GM19452 (cell line): Measurements from ENCODE around the gene TSEN15.
"Not testable (repeated sequence)": the region's sequence is repeated elsewhere in the genome, so short reads cannot be mapped to it uniquely, and the experiment has no call there.

Experiments
- ATAC-seq: cut with Tn5 transposase; IDR thresholded peaks from one replicate; pipeline ENCODE4 v1.9.1; 2021; ENCODE audit not compliant: unreplicated experiment

The TSEN15 gene

DNA sequence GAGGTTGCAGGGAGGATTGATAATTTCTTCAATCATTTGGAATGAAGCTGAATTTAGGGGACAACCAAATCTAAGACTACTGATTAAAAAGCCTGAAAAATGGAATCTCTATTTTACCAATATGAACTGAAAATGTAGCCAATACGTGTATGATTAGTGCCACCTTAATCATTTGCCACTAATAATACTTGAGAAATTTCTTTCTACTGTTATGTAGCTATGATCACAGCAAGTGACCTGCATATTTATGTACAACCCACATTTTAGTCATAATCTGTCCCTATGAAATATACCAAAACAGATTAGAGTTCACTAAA, 20.5 kb upstream of the TSEN15 start:
- no peak for ATAC-seq

GRCh38 chr1:184031409-184032107, 20.0 kb upstream of the TSEN15 start:
- ATAC-seq = no peak

DNA sequence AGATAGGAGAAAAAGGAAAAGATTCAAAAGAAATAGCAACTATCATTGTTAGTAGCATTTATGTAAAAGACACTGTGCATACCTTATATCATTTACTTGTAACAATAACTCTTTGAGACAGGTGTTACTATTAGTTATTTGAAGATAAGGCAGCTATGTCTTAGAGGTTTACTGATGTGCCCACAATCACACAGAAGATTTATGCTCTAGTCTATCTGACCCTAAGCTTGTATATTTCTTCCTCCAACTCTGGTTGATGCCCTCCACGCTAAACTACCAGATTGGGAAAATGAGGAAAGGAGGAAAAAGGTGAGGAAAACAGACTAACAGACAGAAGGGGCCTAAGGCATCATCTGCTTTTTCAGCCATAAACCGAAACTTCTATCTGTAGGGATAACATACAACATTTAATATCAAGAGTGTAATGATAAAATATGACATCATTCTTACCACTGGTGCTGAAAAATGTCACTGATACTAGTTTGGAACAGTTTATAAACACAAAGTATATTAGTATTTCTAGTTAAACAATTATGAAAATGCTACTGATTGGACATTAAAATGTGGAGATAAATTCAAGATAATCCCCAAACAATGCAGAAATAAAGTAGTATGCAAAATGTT, 19.1 kb upstream of the TSEN15 start:
- ATAC-seq = no peak

DNA sequence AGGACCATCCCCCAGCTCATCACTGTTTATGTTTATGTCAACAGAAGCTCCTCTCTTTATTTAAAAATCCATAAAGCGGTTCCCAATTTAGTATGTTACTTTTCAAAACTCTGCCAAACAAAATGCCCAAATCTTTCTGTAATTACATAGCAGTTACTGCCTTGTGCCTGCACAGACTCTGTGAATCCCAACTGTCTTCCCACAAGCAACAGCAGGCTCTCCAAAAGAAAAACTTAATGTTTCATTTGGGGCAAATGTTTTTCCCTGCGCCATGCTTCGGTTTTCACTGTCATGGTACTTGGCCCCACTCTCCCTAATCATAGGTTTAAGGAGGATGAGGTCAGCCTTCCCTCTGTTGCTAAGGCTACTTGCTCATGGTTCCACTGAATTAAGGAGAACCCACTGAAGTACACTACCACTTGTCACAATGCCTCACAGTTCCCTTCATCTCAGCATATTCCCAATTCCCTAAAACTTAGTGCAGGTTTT, 18.6 kb upstream of the TSEN15 start:
- no peak for ATAC-seq

DNA sequence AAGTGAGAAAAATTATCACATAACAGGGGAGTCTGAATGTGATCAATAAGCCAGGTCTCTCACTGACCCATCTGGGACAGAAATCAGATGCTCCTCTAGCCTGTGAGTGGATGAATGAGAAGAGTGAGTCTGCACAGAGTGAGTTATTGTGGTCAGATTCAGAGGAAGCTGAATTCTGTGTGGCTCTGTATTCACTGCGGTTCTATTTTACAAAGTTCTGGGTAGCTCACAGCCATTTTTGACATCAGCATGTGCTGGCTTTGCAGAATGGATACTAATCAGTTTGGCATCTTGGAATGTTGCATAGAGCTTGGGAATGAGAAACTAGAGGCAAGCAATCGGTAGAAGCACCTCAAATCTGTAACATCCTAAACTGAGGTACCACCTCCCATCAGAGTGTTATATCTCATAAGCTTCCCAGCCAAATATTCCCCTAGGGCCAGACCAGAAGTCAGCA, 17.8 kb upstream of the TSEN15 start:
- ATAC-seq = no peak

GRCh38 chr1:184034761-184035379, 16.7 kb upstream of the TSEN15 start:
- ATAC-seq = no peak

DNA sequence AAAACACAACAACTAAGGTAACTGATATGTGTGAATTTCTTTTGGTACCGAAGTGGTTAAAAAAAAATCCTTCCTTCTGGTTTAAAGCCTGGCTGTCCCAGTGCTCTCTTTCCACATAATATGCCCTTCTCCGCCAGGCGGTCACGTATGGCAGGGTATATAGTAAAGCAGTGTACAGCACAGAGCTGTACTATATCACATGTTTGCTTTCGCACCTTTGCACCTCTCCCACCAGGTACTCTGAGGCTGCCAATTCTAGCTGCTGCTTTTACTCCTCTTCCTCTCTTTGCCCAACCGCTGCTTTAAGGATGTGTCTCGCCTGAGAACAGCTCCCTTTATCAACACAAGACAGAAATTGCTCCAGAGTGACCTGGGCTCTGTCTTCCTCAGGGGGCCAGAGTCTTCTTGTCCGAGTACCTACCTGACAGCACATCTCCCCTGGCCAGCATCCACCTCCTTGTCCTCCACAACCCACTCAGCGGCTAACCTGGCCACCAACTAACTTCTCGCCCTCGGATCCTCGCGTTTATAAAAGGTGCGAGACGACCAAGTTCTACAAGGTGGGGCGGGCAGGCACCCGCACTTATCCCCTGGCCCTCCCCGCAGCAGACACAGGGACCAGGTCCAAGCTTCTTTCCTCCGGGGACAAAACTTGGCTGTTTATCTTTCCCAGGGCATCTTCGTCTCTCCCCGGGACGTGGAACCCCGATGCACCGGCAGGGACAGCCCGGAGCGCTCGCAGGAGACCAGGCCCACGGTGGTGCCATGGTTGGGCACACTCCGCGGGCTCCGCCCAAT, 15.6 kb upstream of the TSEN15 start:
- peak; percentile 12 for ATAC-seq

DNA sequence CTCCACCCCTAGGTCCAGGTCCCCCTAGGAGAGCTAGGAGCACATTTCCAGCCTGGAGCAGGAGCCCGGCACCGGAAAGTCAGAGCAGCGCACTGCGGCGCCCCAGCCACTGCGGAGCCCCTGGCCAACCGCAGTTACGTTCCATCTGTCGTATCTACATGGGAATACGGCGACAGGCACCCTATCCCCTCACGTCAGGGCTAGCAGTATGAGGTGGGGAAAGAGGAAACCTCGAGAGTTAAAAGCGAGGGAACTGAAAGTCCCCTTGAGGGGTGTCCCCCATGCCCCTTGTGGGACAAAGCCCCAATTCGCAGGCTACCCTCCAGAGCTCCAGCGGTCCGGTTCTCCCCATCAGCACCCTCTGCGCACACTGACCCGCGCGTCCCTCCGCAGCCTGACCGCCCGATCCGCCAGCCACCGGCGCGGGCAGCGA, 15.0 kb upstream of the TSEN15 start:
- peak; percentile 23 for ATAC-seq

DNA sequence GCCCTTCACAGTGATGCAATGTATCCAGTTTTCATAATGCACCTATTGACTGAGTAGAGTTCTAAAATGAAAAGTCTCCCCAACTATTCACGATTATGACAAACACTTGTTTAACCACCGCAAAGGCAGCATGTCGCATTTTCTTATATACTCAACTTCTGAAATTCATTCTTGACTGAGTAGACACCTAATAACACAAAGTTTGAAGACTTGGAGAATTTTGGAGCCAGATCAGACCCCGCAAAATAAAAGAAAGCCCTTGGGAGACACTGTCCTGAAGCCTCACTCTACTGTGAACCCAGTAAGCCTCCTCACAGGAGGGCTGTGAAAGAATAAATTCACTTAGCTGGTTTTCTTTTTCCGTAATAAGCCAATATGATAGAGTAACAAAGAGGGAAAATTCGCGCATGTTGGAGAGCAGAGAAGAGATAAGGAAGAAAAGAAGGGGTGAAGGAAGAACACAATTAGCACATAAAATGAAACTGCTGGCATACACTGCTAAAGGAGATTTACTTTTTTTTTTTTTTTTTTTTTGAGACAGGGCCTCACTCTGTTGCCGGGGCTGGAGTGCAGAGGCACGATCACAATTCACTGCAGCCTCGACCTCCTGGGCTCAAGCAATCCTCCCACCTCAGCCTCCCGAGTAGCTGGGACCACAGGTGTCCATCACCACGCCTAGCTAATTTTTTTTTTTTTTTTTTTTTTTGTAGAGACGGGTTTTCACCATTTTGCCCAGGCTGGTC, 13.5 kb upstream of the TSEN15 start:
- ATAC-seq = no peak

GRCh38 chr1:184039126-184039525, 12.4 kb upstream of the TSEN15 start:
- ATAC-seq = no peak

DNA sequence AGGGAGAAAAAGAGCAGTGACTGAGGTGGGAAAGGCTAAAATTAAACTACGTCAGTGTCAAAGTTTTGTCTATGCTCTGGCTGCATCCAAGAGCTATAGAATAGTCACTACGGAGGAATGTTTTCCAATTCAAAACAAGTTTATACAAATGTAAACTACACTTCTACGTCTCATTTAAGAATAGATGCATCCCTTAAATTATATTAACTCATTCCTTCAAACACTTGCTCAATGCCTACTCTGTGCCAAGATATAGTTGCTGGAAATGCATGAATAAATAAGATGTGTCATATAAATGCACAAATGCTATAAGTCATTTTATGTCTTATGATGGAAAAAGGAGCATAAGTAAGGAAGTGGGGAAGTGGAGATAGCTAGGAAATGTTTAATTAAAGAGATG, 9.8 kb upstream of the TSEN15 start:
- no peak for ATAC-seq

- not testable (repeated sequence) for ATAC-seq
Measured at GRCh38 chr1:184043315-184043714, 8.2 kb upstream of the TSEN15 start.

GRCh38 chr1:184044603-184045376, 6.7 kb upstream of the TSEN15 start:
- no peak for ATAC-seq

- not testable (repeated sequence) for ATAC-seq
Measured at GRCh38 chr1:184047541-184047940, 4.0 kb upstream of the TSEN15 start.

DNA sequence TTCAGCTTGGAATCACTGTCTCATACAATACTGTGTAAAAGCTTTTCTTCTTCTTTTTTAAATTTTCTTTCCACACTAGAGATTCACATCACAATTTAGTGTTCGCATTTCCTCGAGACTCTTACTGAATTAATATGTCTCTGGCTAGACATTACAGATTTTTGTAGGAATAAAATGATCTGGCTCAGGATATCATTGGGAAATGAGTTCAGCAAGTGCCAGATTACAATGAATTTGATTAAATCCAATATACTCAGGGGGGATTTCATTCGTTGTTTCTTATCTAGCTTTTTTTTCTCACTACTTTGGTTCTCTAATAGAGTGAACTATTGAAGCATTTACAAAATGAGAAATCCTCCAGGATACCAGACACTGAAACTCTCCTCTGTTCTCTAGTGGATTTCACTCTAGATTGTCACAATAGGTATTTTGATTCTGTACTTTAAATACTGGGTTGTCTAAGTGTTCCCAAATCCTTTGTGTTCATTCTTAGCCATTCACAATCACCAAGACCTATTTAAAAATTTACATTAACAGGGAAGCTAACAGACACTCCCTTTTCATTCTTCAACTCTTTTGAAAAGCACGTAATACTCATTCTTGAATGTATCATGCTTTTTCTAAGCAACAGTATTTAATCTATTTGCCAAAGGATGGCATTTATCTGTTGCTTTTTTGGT, 2.8 kb upstream of the TSEN15 start:
- no peak for ATAC-seq

- ATAC-seq = no peak
Measured at GRCh38 chr1:184049291-184049690, 2.2 kb upstream of the TSEN15 start.

DNA sequence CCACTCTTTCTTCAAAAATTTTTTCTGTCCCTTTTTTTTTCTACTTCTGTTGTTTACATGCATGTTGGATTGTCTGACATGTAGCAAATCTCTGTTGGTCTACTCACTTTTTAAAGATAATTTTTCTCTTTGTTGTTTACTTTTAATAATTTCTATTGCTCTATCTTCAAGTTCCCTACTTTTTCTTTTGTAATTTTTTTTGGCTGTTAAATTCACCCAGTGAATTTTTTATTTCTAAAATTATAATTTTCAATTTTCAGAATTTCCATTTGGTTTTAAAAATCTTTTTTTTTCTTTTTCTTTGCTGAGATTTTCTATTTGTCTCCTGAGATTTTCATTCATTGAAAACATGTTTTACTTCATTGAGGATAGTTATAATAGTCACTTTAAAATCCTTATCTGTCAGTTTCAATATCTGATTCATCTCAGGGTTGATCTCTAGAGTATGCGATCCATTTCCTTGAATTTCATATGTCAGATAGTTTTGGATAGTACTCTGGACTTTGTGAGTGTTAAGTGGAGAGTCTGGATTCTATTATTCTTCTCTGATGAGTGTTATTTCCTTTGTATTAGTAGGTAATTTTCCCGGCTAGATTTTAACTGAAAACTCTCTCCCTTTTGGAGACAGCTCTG, 1.6 kb upstream of the TSEN15 start:
- no peak for ATAC-seq

GRCh38 chr1:184050636-184051035, 894 bp upstream of the TSEN15 start:
- ATAC-seq = no peak

DNA sequence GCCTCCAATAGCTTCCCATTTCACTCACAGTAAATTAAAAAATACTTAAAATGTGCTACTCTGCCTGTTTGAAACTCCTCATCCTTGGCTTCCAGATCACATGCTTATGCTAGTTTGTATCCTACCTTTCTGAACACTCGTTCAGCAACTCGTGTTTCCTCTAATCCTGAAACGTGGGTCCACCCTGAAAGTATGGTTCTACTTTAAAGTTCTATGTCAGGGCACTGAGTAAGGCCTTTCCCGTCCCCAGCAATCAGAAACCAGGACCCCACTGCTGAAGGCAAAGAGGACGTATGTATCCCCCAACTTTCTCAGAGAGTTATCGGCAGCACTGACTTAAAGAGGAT, 419 bp upstream of the TSEN15 start:
- no peak for ATAC-seq
